Measurements from ENCODE around the gene CDH13.

CDH13 gene

DNA sequence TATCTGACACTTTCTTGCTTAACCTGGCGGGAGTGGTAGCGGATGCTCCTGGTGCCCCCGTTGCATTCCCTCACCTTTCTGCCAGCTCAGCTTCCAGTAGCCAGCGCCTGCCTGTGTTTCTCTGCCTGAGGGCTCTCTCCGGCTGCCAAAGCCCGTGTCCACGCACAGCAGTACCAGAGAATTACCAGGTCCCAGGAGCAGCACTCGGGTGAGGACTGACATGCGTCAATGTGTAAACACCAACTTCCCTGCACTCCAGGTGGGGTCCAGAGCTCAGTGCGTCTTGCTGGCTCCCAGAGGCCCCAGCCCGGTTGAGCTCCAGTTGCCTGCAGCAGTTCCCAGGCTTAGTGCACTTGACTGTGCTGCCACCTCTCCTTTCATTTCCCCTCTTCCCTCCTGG is 54.8 kb downstream of the CDH13 start:
- no peak for ATAC-seq
- TF ChIP-seq OSR1 (CRISPR knock-in tag; IDR thresholded peaks at IDR 0.05) (no peak), CSDC2 (CRISPR knock-in tag; IDR thresholded peaks at IDR 0.05) (no peak), ZNF70 (CRISPR knock-in tag; IDR thresholded peaks at IDR 0.05) (no peak), ZFP3 (CRISPR knock-in tag; IDR thresholded peaks at IDR 0.05) (no peak), ESRRG (CRISPR knock-in tag; IDR thresholded peaks at IDR 0.05) (no peak), SNAI2 (CRISPR knock-in tag; IDR thresholded peaks at IDR 0.05) (no peak), PPARA (CRISPR knock-in tag; IDR thresholded peaks at IDR 0.05; ENCODE audit: borderline replicate concordance) (no peak), ZNF565 (CRISPR knock-in tag; conservative IDR thresholded peaks at IDR 0.05; ENCODE audit: low read depth) (no peak), ZFP30 (CRISPR knock-in tag; IDR thresholded peaks at IDR 0.05) (no peak), BACH2 (CRISPR knock-in tag; IDR thresholded peaks at IDR 0.05; ENCODE audit: borderline replicate concordance) (no peak), ISL1 (CRISPR knock-in tag; IDR thresholded peaks at IDR 0.05) (no peak), TCF4 (CRISPR knock-in tag; IDR thresholded peaks at IDR 0.05; ENCODE audit: borderline replicate concordance) (no peak), ZNF8 (CRISPR knock-in tag; IDR thresholded peaks at IDR 0.05) (no peak), GLIS3 (CRISPR knock-in tag; IDR thresholded peaks at IDR 0.05) (no peak), ZC3H10 (CRISPR knock-in tag; IDR thresholded peaks at IDR 0.05) (no peak)
- TF ChIP-seq, protein P1, sequence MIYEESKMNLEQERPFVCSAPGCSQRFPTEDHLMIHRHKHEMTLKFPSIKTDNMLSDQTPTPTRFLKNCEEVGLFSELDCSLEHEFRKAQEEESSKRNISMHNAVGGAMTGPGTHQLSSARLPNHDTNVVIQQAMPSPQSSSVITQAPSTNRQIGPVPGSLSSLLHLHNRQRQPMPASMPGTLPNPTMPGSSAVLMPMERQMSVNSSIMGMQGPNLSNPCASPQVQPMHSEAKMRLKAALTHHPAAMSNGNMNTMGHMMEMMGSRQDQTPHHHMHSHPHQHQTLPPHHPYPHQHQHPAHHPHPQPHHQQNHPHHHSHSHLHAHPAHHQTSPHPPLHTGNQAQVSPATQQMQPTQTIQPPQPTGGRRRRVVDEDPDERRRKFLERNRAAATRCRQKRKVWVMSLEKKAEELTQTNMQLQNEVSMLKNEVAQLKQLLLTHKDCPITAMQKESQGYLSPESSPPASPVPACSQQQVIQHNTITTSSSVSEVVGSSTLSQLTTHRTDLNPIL (CRISPR knock-in tag; IDR thresholded peaks at IDR 0.05; ENCODE audit: low read depth): no peak
- TF ChIP-seq, protein P2, sequence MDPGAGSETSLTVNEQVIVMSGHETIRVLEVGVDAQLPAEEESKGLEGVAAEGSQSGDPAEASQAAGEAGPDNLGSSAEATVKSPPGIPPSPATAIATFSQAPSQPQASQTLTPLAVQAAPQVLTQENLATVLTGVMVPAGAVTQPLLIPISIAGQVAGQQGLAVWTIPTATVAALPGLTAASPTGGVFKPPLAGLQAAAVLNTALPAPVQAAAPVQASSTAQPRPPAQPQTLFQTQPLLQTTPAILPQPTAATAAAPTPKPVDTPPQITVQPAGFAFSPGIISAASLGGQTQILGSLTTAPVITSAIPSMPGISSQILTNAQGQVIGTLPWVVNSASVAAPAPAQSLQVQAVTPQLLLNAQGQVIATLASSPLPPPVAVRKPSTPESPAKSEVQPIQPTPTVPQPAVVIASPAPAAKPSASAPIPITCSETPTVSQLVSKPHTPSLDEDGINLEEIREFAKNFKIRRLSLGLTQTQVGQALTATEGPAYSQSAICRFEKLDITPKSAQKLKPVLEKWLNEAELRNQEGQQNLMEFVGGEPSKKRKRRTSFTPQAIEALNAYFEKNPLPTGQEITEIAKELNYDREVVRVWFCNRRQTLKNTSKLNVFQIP (CRISPR knock-in tag; IDR thresholded peaks at IDR 0.05; ENCODE audit: borderline replicate concordance, low read depth): no peak
- TF ChIP-seq, protein P3, sequence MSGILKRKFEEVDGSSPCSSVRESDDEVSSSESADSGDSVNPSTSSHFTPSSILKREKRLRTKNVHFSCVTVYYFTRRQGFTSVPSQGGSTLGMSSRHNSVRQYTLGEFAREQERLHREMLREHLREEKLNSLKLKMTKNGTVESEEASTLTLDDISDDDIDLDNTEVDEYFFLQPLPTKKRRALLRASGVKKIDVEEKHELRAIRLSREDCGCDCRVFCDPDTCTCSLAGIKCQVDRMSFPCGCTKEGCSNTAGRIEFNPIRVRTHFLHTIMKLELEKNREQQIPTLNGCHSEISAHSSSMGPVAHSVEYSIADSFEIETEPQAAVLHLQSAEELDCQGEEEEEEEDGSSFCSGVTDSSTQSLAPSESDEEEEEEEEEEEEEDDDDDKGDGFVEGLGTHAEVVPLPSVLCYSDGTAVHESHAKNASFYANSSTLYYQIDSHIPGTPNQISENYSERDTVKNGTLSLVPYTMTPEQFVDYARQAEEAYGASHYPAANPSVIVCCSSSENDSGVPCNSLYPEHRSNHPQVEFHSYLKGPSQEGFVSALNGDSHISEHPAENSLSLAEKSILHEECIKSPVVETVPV (CRISPR knock-in tag; IDR thresholded peaks at IDR 0.05): no peak
- TF ChIP-seq, protein P4, sequence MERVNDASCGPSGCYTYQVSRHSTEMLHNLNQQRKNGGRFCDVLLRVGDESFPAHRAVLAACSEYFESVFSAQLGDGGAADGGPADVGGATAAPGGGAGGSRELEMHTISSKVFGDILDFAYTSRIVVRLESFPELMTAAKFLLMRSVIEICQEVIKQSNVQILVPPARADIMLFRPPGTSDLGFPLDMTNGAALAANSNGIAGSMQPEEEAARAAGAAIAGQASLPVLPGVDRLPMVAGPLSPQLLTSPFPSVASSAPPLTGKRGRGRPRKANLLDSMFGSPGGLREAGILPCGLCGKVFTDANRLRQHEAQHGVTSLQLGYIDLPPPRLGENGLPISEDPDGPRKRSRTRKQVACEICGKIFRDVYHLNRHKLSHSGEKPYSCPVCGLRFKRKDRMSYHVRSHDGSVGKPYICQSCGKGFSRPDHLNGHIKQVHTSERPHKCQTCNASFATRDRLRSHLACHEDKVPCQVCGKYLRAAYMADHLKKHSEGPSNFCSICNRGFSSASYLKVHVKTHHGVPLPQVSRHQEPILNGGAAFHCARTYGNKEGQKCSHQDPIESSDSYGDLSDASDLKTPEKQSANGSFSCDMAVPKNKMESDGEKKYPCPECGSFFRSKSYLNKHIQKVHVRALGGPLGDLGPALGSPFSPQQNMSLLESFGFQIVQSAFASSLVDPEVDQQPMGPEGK (CRISPR knock-in tag; IDR thresholded peaks at IDR 0.05; ENCODE audit: borderline replicate concordance): no peak

DNA sequence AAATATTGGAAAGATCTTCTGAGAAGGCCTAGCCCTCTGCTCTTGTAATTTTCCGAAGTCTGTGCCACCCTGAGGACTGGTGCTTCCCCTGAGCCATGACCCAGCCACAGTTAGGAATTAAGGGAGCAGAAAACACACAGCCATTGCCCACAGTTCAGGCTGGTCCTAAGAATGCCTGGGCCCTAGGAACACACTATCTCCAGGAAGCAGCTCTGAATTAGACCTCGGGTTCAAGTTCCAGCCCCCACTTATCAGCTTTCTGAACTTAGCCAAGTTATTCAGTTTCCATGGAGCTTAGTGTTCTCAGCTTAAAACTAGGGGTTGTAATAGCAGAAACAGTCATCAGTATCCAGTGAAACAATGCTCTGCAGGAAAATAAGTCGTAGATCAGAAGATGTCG is 56.0 kb downstream of the CDH13 start:
- ATAC-seq: no peak
- TF ChIP-seq TCF4 (CRISPR knock-in tag; IDR thresholded peaks at IDR 0.05; ENCODE audit: borderline replicate concordance) (no peak), ZFP30 (CRISPR knock-in tag; IDR thresholded peaks at IDR 0.05) (no peak), BACH2 (CRISPR knock-in tag; IDR thresholded peaks at IDR 0.05; ENCODE audit: borderline replicate concordance) (no peak), GLIS3 (CRISPR knock-in tag; IDR thresholded peaks at IDR 0.05) (no peak), ZNF565 (CRISPR knock-in tag; conservative IDR thresholded peaks at IDR 0.05; ENCODE audit: low read depth) (no peak), PPARA (CRISPR knock-in tag; IDR thresholded peaks at IDR 0.05; ENCODE audit: borderline replicate concordance) (no peak), ZFP3 (CRISPR knock-in tag; IDR thresholded peaks at IDR 0.05) (no peak), ZC3H10 (CRISPR knock-in tag; IDR thresholded peaks at IDR 0.05) (no peak), ARNTL (CRISPR knock-in tag; IDR thresholded peaks at IDR 0.05; ENCODE audit: borderline replicate concordance, low read depth) (no peak), CSDC2 (CRISPR knock-in tag; IDR thresholded peaks at IDR 0.05) (no peak), ZNF8 (CRISPR knock-in tag; IDR thresholded peaks at IDR 0.05) (no peak), ESRRG (CRISPR knock-in tag; IDR thresholded peaks at IDR 0.05) (no peak), TOX (CRISPR knock-in tag; IDR thresholded peaks at IDR 0.05; ENCODE audit: borderline replicate concordance) (no peak)
- TF ChIP-seq, protein P3 (CRISPR knock-in tag; IDR thresholded peaks at IDR 0.05): no peak
- TF ChIP-seq, protein P2 (CRISPR knock-in tag; IDR thresholded peaks at IDR 0.05; ENCODE audit: borderline replicate concordance, low read depth): no peak
- TF ChIP-seq, protein P1 (CRISPR knock-in tag; IDR thresholded peaks at IDR 0.05; ENCODE audit: low read depth): no peak
- TF ChIP-seq, protein P5, sequence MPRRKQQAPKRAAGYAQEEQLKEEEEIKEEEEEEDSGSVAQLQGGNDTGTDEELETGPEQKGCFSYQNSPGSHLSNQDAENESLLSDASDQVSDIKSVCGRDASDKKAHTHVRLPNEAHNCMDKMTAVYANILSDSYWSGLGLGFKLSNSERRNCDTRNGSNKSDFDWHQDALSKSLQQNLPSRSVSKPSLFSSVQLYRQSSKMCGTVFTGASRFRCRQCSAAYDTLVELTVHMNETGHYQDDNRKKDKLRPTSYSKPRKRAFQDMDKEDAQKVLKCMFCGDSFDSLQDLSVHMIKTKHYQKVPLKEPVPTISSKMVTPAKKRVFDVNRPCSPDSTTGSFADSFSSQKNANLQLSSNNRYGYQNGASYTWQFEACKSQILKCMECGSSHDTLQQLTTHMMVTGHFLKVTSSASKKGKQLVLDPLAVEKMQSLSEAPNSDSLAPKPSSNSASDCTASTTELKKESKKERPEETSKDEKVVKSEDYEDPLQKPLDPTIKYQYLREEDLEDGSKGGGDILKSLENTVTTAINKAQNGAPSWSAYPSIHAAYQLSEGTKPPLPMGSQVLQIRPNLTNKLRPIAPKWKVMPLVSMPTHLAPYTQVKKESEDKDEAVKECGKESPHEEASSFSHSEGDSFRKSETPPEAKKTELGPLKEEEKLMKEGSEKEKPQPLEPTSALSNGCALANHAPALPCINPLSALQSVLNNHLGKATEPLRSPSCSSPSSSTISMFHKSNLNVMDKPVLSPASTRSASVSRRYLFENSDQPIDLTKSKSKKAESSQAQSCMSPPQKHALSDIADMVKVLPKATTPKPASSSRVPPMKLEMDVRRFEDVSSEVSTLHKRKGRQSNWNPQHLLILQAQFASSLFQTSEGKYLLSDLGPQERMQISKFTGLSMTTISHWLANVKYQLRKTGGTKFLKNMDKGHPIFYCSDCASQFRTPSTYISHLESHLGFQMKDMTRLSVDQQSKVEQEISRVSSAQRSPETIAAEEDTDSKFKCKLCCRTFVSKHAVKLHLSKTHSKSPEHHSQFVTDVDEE (CRISPR knock-in tag; IDR thresholded peaks at IDR 0.05): no peak
- TF ChIP-seq, protein P4 (CRISPR knock-in tag; IDR thresholded peaks at IDR 0.05; ENCODE audit: borderline replicate concordance): no peak

All from SK-N-SH treated with all-trans-retinoic acid at 6 μM for 48 hours (cell line).